HG02852 (cell line): ENCODE data around the gene RBM26.

Experiments
- ATAC-seq: cut with Tn5 transposase; IDR thresholded peaks from one replicate; pipeline ENCODE4 v1.9.1; 2021; ENCODE audit warnings: mild to moderate bottlenecking, moderate library complexity; ENCODE audit not compliant: unreplicated experiment

RBM26 gene

GRCh38 chr13:79423801-79424642 lies 18.0 kb upstream of the RBM26 start:
- ATAC-seq: peak; percentile 81

DNA sequence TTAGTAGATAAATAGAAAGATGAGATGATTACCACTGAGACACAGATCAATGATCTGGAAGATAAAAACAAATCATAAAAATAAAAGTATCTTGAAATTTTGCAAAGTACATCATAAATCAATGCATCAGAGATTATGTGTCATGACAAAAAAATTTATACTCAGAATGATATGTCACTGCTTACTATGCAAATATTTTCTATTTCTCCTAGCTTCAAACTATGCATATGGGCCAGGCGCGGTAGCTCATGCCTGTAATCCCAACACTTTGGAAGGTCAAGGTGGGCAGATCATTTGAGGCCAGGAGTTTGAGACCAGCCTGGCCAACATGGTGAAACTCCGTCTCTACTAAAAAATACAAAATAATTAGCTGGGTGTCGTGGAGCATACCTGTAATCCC lies 17.3 kb upstream of the RBM26 start:
- ATAC-seq: no peak

- ATAC-seq: no peak
Measured at GRCh38 chr13:79419365-79419764, 13.3 kb upstream of the RBM26 start.

- no peak for ATAC-seq
Measured at GRCh38 chr13:79417741-79418140, 11.7 kb upstream of the RBM26 start.

GRCh38 chr13:79413521-79413920 lies 7.5 kb upstream of the RBM26 start:
- no peak for ATAC-seq

GRCh38 chr13:79409828-79410227 lies 3.8 kb upstream of the RBM26 start:
- no peak for ATAC-seq

DNA sequence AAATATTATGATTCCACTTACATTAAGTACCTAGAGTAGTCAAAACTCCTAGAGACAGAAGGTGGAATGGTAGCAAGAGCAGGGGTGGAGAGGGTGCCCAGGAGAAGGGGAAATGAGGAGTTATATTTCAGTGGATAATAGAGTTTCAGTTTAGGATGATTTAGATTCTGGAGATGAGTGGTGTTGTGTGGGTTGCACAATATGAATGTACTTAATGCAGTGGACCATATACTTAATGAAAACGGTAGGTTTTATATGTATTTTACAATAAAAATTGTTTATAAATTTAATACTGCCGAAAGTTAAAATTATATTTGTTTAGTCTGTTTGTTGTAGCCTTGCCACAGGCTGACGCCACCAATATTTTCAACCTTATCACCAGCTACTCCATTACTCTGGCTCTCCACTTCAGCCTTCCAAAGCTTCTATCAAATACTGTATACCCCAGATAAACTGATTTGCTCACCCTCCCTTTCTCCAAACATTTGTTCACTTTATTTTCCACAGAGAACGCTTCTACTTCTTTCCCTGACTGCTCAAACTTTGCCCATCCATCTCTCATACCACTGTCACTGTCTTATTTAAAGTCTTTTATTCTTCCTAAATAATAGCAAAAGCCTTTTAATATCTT lies 1.4 kb upstream of the RBM26 start:
- ATAC-seq: no peak

DNA sequence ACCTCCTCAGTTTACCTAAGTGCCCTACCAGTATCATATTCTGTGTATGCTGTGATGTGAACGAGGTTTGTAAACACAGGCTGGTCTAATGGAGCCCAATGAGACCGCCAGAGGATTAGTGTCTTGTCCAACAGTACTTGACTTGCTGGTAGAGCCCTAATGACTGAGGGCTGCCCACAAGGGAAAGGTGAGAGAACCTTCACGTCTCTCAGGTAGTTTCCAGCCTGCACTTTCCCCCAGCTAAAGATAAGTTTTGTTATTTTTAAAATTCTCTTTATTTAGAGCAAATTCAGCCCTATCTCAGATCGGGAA lies 498 bp upstream of the RBM26 start:
- ATAC-seq: peak; percentile 24

GRCh38 chr13:79405501-79405830 lies 589 bp downstream of the RBM26 start:
- peak; percentile 5 for ATAC-seq

- ATAC-seq: no peak
Measured at GRCh38 chr13:79404985-79405384, 1.1 kb downstream of the RBM26 start.

- no peak for ATAC-seq
Measured at GRCh38 chr13:79404361-79404760, 1.7 kb downstream of the RBM26 start.

GRCh38 chr13:79403113-79403512 lies 2.9 kb downstream of the RBM26 start:
- ATAC-seq: no peak

DNA sequence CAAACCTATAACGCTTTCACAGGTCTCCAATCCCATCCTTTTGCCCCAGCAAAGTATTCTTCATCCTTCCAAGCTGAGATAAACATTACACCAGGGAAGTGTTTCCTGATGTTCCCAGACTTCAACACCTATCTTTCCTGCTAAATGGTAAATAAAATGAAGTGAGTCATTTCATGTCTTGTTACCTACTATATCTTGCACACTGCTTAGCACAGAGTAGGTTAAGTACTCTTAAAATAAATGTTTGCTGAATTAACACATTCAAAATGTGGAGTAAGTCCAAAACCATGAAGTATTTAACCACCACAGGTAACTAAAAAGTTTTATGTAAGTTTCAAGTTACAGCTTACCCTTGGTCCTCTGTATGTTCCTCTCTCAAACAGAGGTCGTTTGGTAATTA lies 3.4 kb downstream of the RBM26 start:
- ATAC-seq: no peak

DNA sequence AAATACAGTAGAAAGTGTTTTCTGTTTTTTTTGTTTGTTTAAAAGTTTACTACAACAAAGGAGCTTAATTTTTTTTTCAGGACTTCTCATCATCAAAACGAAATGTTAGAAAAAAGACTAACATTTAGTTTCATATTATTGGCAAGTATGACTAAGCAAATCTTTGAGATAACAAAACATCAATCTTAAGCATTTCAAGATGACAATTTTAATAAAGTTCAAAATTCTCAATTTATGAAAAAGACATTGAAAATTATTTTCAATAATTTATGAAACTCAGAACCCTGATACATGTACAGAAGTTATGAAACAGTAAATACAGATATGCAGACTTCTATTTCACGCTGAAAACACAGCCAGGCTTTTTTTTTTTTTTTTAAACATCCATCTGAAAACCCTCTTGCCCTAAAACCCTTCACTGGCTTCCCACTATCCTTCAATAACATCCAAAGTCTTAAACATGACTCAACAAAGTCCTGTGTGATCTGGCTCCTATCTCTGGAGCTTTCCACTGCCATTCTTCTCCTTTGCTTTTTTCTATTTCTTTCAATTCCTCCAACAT lies 3.9 kb downstream of the RBM26 start:
- no peak for ATAC-seq

- peak; percentile 40 for ATAC-seq
Measured at GRCh38 chr13:79401259-79402070, 4.6 kb downstream of the RBM26 start.

DNA sequence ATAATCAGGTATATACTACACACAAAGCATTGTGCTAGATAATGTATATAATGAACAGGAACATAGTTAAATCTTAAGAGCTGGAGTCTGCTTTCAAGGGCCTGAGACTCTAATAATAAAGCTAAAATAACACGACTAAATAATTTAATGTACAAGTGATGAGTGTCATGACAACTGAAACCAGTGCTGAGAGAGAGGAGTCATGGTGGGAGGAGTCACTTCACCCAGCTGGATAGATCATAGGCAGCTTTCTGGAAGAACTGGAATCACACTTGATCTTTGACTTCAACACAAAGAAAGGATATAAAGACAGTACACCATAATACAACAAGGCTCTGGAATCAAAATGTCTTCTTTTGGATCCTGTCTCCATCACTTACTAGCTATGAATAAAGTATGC lies 7.1 kb downstream of the RBM26 start:
- ATAC-seq: no peak

- ATAC-seq: no peak
Measured at GRCh38 chr13:79398127-79398526, 7.9 kb downstream of the RBM26 start.

- ATAC-seq: no peak
Measured at GRCh38 chr13:79395881-79396280, 10.2 kb downstream of the RBM26 start.

- ATAC-seq: peak; percentile 72
Measured at GRCh38 chr13:79393564-79394249, 12.3 kb downstream of the RBM26 start.

- peak; percentile 68 for ATAC-seq
Measured at GRCh38 chr13:79392882-79393563, 13.0 kb downstream of the RBM26 start.
